ENCODE results near the gene SASH3.

SASH3 gene

GRCh38 chrX:129772796-129773431, 6.8 kb upstream of the SASH3 start:
- H3K4me1 ChIP-seq (ENCODE audit: control insufficient read depth, insufficient read depth, low read length) = no peaks in the 10 kb centered on the region
- no peak overlapping the region for H3K4me3 ChIP-seq (ENCODE audit: insufficient read depth, low read depth, low read length)
- no peaks in the 10 kb centered on the region for H3K27me3 ChIP-seq (ENCODE audit: control insufficient read depth, insufficient read depth, low read length, poor library complexity, severe bottlenecking)
- H3K9me3 ChIP-seq (ENCODE audit: control insufficient read depth, low read length) = no peaks in the 10 kb centered on the region
- no peaks in the 10 kb centered on the region for H3K36me3 ChIP-seq (ENCODE audit: control insufficient read depth, insufficient read depth, low read length)
- WGBS, 2 experiments = 84% methylated on average over 12 to 14 of the region's 14 CpGs
- no peak overlapping the region for H3K27ac ChIP-seq (ENCODE audit: insufficient read depth, low read depth, low read length, poor library complexity, severe bottlenecking)

- Histone ChIP-seq H3K27ac (ENCODE audit: insufficient read depth, low read depth, low read length, poor library complexity, severe bottlenecking) (no peak overlapping the region), H3K9me3 (ENCODE audit: control insufficient read depth, low read length) (no peaks in the 10 kb centered on the region), H3K27me3 (ENCODE audit: control insufficient read depth, insufficient read depth, low read length, poor library complexity, severe bottlenecking) (no peaks in the 10 kb centered on the region), H3K36me3 (ENCODE audit: control insufficient read depth, insufficient read depth, low read length) (no peaks in the 10 kb centered on the region), H3K4me3 (ENCODE audit: insufficient read depth, low read depth, low read length) (no peak overlapping the region), H3K4me1 (ENCODE audit: control insufficient read depth, insufficient read depth, low read length) (no peaks in the 10 kb centered on the region)
- WGBS, 2 experiments = 80 to 98% methylated on average over 2 to 4 of the region's 4 CpGs
Observed at GRCh38 chrX:129773649-129774458, 5.9 kb upstream of the SASH3 start.

- no peak overlapping the region for H3K4me3 ChIP-seq (ENCODE audit: insufficient read depth, low read depth, low read length)
- H3K36me3 ChIP-seq (ENCODE audit: control insufficient read depth, insufficient read depth, low read length) = no peaks in the 10 kb centered on the region
- WGBS, 2 experiments = 93 to 94% methylated on average over 30 of the region's 30 CpGs
- H3K4me1 ChIP-seq (ENCODE audit: control insufficient read depth, insufficient read depth, low read length) = no peaks in the 10 kb centered on the region
- H3K27ac ChIP-seq (ENCODE audit: insufficient read depth, low read depth, low read length, poor library complexity, severe bottlenecking) = no peak overlapping the region
- H3K27me3 ChIP-seq (ENCODE audit: control insufficient read depth, insufficient read depth, low read length, poor library complexity, severe bottlenecking) = no peaks in the 10 kb centered on the region
- no peaks in the 10 kb centered on the region for H3K9me3 ChIP-seq (ENCODE audit: control insufficient read depth, low read length)
Observed at GRCh38 chrX:129777218-129778030, 2.3 kb upstream of the SASH3 start.

- WGBS, 2 experiments = 92 to 96% methylated on average over 7 of the region's 7 CpGs
- Histone ChIP-seq H3K27ac (ENCODE audit: insufficient read depth, low read depth, low read length, poor library complexity, severe bottlenecking) (no peak overlapping the region), H3K9me3 (ENCODE audit: control insufficient read depth, low read length) (no peaks in the 10 kb centered on the region), H3K4me3 (ENCODE audit: insufficient read depth, low read depth, low read length) (no peak overlapping the region), H3K4me1 (ENCODE audit: control insufficient read depth, insufficient read depth, low read length) (no peaks in the 10 kb centered on the region), H3K36me3 (ENCODE audit: control insufficient read depth, insufficient read depth, low read length) (no peaks in the 10 kb centered on the region), H3K27me3 (ENCODE audit: control insufficient read depth, insufficient read depth, low read length, poor library complexity, severe bottlenecking) (no peaks in the 10 kb centered on the region)
Observed at GRCh38 chrX:129779086-129779672, 570 bp upstream of the SASH3 start.

GRCh38 chrX:129780441-129781105, 824 bp downstream of the SASH3 start:
- no peak overlapping the region for H3K4me3 ChIP-seq (ENCODE audit: insufficient read depth, low read depth, low read length)
- no peak overlapping the region for H3K27ac ChIP-seq (ENCODE audit: insufficient read depth, low read depth, low read length, poor library complexity, severe bottlenecking)
- WGBS, 2 experiments = 93 to 95% methylated on average over 6 of the region's 6 CpGs
- H3K9me3 ChIP-seq (ENCODE audit: control insufficient read depth, low read length) = no peaks in the 10 kb centered on the region
- H3K27me3 ChIP-seq (ENCODE audit: control insufficient read depth, insufficient read depth, low read length, poor library complexity, severe bottlenecking) = no peaks in the 10 kb centered on the region
- H3K36me3 ChIP-seq (ENCODE audit: control insufficient read depth, insufficient read depth, low read length) = no peaks in the 10 kb centered on the region
- no peaks in the 10 kb centered on the region for H3K4me1 ChIP-seq (ENCODE audit: control insufficient read depth, insufficient read depth, low read length)

GRCh38 chrX:129781134-129781672, 1.5 kb downstream of the SASH3 start:
- H3K27ac ChIP-seq (ENCODE audit: insufficient read depth, low read depth, low read length, poor library complexity, severe bottlenecking) = no peak overlapping the region
- H3K27me3 ChIP-seq (ENCODE audit: control insufficient read depth, insufficient read depth, low read length, poor library complexity, severe bottlenecking) = no peaks in the 10 kb centered on the region
- no peaks in the 10 kb centered on the region for H3K4me1 ChIP-seq (ENCODE audit: control insufficient read depth, insufficient read depth, low read length)
- no peaks in the 10 kb centered on the region for H3K9me3 ChIP-seq (ENCODE audit: control insufficient read depth, low read length)
- H3K4me3 ChIP-seq (ENCODE audit: insufficient read depth, low read depth, low read length) = no peak overlapping the region
- no peaks in the 10 kb centered on the region for H3K36me3 ChIP-seq (ENCODE audit: control insufficient read depth, insufficient read depth, low read length)
- WGBS, 2 experiments = 40 to 57% methylated on average over 5 to 8 of the region's 8 CpGs

- Histone ChIP-seq H3K4me1 (ENCODE audit: control insufficient read depth, insufficient read depth, low read length) (no peaks in the 10 kb centered on the region), H3K27ac (ENCODE audit: insufficient read depth, low read depth, low read length, poor library complexity, severe bottlenecking) (no peak overlapping the region), H3K36me3 (ENCODE audit: control insufficient read depth, insufficient read depth, low read length) (no peaks in the 10 kb centered on the region), H3K9me3 (ENCODE audit: control insufficient read depth, low read length) (no peaks in the 10 kb centered on the region), H3K27me3 (ENCODE audit: control insufficient read depth, insufficient read depth, low read length, poor library complexity, severe bottlenecking) (no peaks in the 10 kb centered on the region), H3K4me3 (ENCODE audit: insufficient read depth, low read depth, low read length) (no peak overlapping the region)
- 87 to 89% methylated on average over 10 of the region's 10 CpGs for WGBS, 2 experiments
Observed at GRCh38 chrX:129781680-129782495, 2.1 kb downstream of the SASH3 start.

- Histone ChIP-seq H3K4me1 (ENCODE audit: control insufficient read depth, insufficient read depth, low read length) (no peaks in the 10 kb centered on the region), H3K36me3 (ENCODE audit: control insufficient read depth, insufficient read depth, low read length) (no peaks in the 10 kb centered on the region), H3K9me3 (ENCODE audit: control insufficient read depth, low read length) (no peaks in the 10 kb centered on the region), H3K27ac (ENCODE audit: insufficient read depth, low read depth, low read length, poor library complexity, severe bottlenecking) (no peak overlapping the region), H3K27me3 (ENCODE audit: control insufficient read depth, insufficient read depth, low read length, poor library complexity, severe bottlenecking) (no peaks in the 10 kb centered on the region), H3K4me3 (ENCODE audit: insufficient read depth, low read depth, low read length) (no peak overlapping the region)
- 91 to 96% methylated on average over 4 of the region's 4 CpGs for WGBS, 2 experiments
Observed at GRCh38 chrX:129782706-129783105, 3.0 kb downstream of the SASH3 start.

- Histone ChIP-seq H3K9me3 (ENCODE audit: control insufficient read depth, low read length) (no peaks in the 10 kb centered on the region), H3K36me3 (ENCODE audit: control insufficient read depth, insufficient read depth, low read length) (no peaks in the 10 kb centered on the region), H3K27me3 (ENCODE audit: control insufficient read depth, insufficient read depth, low read length, poor library complexity, severe bottlenecking) (no peaks in the 10 kb centered on the region), H3K4me1 (ENCODE audit: control insufficient read depth, insufficient read depth, low read length) (no peaks in the 10 kb centered on the region), H3K4me3 (ENCODE audit: insufficient read depth, low read depth, low read length) (no peak overlapping the region), H3K27ac (ENCODE audit: insufficient read depth, low read depth, low read length, poor library complexity, severe bottlenecking) (no peak overlapping the region)
- 95 to 97% methylated on average over 11 of the region's 11 CpGs for WGBS, 2 experiments
Observed at GRCh38 chrX:129783291-129783713, 3.6 kb downstream of the SASH3 start.

All from ectodermal cell (in vitro differentiated cells).